ENCODE results near the gene ATP2B2.

Gene ATP2B2

DNA sequence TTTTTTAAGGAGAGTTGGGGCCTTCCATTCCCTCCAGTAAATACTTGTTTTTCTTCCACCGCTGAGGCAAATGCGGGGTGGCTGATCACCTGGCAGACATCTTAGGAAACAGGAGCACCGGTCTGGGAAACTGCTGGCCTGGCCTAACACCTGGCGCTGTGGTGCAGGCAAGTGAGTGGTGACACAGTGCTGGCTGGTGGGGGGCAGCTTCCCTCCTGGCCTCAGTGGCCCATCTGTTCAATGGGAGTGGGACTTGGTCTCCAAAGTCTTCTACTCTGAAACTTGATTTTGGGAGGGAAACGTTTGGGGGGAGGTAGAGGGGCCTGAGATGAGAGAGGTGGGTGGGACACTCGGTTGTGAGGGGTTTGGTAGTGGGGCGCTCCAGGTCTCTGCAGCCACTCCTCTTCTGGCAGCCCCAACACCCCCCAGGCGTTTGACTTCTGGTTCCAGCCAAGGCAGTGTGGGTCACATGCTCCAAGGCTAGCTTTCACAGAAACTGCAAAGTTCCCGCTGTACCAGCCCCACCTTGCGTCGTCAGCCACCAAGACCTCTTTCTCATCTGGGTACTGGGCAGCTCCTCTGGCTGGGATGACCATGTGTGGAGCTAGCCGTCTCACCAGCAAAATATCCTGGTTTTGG, 217.3 kb downstream of the ATP2B2 start:
- TF ChIP-seq, protein P1, sequence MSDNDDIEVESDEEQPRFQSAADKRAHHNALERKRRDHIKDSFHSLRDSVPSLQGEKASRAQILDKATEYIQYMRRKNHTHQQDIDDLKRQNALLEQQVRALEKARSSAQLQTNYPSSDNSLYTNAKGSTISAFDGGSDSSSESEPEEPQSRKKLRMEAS (IDR thresholded peaks at IDR 0.05; ENCODE audit: low read depth, low read length): no peak
- TF ChIP-seq, protein P2, sequence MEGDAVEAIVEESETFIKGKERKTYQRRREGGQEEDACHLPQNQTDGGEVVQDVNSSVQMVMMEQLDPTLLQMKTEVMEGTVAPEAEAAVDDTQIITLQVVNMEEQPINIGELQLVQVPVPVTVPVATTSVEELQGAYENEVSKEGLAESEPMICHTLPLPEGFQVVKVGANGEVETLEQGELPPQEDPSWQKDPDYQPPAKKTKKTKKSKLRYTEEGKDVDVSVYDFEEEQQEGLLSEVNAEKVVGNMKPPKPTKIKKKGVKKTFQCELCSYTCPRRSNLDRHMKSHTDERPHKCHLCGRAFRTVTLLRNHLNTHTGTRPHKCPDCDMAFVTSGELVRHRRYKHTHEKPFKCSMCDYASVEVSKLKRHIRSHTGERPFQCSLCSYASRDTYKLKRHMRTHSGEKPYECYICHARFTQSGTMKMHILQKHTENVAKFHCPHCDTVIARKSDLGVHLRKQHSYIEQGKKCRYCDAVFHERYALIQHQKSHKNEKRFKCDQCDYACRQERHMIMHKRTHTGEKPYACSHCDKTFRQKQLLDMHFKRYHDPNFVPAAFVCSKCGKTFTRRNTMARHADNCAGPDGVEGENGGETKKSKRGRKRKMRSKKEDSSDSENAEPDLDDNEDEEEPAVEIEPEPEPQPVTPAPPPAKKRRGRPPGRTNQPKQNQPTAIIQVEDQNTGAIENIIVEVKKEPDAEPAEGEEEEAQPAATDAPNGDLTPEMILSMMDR (IDR thresholded peaks at IDR 0.05; ENCODE audit: low read depth, low read length): no peak
- TF ChIP-seq POLR2A (IDR thresholded peaks at IDR 0.05; ENCODE audit: extremely low read depth, insufficient read length): no peak
- TF ChIP-seq MYC (IDR thresholded peaks at IDR 0.05; ENCODE audit: low read depth, low read length): no peak

DNA sequence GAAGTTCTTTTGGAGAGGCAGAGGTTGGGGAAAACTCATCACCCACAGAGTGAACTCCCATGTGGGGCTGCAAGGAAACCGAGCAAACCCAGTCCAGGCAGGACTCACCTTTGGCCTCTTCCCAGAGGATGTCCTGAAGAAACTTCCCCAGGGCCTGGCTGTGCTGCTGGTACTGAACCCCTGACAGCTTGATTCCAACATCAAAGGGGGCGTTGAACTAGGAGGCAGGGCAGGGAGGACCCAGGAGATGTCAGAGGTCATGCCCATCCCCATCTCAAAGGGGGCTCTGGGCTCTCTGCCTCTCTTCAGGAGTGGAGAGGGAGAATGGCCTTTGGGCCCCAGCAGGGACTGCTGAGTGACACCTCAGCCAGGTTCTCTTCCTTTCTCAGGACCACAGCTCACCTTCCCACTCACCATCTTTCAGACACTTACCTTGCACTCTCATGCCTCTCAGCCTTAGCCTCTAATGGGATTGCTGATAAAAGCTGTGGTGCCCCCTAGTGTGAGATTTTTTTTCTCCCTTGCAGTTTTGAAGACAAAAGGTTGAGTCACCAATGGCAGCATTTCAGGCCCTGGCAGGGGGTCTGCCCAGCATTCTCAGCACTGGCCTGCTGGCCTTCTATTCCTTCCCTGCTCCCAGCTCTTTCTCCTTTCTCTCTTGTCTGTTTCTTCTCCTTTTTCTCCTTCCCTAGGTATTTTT, 218.6 kb downstream of the ATP2B2 start:
- no peak for DNase-seq (ENCODE audit: low read depth)
- TF ChIP-seq, protein P2 (IDR thresholded peaks at IDR 0.05; ENCODE audit: low read depth, low read length): no peak
- no peak for TF ChIP-seq MYC (IDR thresholded peaks at IDR 0.05; ENCODE audit: low read depth, low read length)
- TF ChIP-seq, protein P1 (IDR thresholded peaks at IDR 0.05; ENCODE audit: low read depth, low read length): no peak
- no peak for TF ChIP-seq POLR2A (IDR thresholded peaks at IDR 0.05; ENCODE audit: extremely low read depth, insufficient read length)
- H3K4me3 ChIP-seq (ENCODE audit: low read depth, low read length): no peak overlapping the region

More for the DNA sequence above, 217.3 kb downstream of the ATP2B2 start:
- no peak for DNase-seq (ENCODE audit: low read depth)
- H3K4me3 ChIP-seq (ENCODE audit: low read depth, low read length): no peak overlapping the region

DNA sequence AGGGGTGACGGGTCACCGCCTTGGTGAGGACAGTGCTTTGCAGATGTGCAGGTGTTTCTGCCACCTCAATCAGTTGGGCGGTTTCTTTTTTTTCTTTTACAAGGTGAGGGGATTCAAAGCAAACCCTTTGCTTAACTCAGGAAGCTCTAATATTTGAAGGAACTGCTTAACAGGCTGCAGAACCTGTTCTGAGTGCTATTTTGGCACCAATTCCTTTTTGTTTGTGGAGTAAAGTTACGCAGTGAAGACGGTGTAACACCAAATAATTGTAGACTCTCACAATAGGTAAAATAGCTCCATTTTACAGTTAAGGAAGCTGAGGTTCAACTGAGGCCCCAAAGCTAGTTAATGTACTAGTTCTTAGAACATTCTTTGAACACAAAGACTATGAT, 219.3 kb downstream of the ATP2B2 start:
- no peak overlapping the region for H3K4me3 ChIP-seq (ENCODE audit: low read depth, low read length)
- TF ChIP-seq, protein P1 (IDR thresholded peaks at IDR 0.05; ENCODE audit: low read depth, low read length): no peak
- TF ChIP-seq MYC (IDR thresholded peaks at IDR 0.05; ENCODE audit: low read depth, low read length) (no peak), POLR2A (IDR thresholded peaks at IDR 0.05; ENCODE audit: extremely low read depth, insufficient read length) (no peak)
- TF ChIP-seq, protein P2 (IDR thresholded peaks at IDR 0.05; ENCODE audit: low read depth, low read length): no peak
- DNase-seq (ENCODE audit: low read depth): no peak

DNA sequence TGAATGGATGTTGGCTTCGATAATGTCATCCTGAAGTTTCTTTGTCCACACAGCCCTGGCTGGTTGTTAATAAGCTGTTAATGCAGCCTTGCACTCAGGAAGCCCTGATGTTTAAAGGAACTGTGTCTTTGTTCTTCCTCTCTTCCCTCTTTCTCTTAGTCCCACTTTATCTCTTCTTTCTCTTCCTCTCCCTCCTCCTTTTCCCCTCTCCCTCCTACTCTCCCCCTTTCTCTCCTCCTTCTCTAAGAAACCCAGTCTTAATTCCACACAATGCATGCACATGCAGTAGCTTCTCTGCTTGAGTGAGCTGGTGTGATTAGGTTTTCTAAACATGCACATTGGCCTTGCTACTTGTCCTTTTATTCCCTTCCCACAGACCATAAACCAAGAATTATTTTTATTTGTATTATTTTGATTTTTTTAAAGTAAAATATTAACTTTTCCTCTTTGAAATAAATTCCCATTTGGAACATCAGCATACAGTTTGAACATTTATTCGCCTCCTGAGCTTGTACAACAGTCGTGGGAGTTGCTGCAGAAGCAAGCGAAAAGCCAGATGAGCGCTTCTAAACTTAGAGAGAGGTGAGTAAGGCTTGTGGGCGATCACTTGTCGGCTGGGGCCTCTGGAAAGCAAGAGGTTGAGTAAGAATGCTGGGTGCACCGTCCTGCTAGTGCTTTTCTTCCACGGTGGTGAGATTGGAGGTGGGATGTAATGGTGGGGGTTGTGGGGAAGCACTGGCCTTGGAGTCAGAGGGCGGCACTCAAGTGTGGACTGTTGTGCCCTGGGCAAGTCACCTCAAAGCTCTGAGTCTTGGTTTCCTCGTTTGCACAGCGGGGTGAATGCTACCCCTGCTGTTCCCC, 219.9 kb downstream of the ATP2B2 start:
- peak; percentile 70 for DNase-seq (ENCODE audit: low read depth)
- TF ChIP-seq MYC (IDR thresholded peaks at IDR 0.05; ENCODE audit: low read depth, low read length) (no peak), POLR2A (IDR thresholded peaks at IDR 0.05; ENCODE audit: extremely low read depth, insufficient read length) (no peak)
- TF ChIP-seq, protein P2 (IDR thresholded peaks at IDR 0.05; ENCODE audit: low read depth, low read length): no peak
- TF ChIP-seq, protein P1 (IDR thresholded peaks at IDR 0.05; ENCODE audit: low read depth, low read length): no peak
- H3K4me3 ChIP-seq (ENCODE audit: low read depth, low read length): no peak overlapping the region

DNA sequence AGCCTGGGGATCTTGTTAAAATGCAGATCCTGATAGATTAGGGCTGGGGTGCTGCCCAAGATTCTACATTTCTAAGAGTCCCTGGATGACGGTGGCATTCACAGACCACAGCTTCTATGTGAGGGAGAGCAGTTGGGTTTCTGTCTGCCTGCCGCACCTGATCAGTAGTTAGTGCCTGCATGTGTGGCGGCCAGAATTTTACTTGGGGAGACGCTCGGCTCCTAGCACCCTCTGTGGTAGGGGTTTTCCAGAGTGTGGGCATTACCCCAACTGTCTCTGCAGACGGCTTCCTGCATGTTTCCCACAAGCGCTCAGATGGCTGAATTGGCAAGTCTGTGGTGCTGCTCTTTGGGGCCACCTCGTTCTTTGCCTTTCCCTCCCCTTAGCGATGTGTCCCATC, 220.9 kb downstream of the ATP2B2 start:
- TF ChIP-seq POLR2A (IDR thresholded peaks at IDR 0.05; ENCODE audit: extremely low read depth, insufficient read length): no peak
- TF ChIP-seq, protein P2 (IDR thresholded peaks at IDR 0.05; ENCODE audit: low read depth, low read length): no peak
- TF ChIP-seq, protein P1 (IDR thresholded peaks at IDR 0.05; ENCODE audit: low read depth, low read length): no peak
- no peak for TF ChIP-seq MYC (IDR thresholded peaks at IDR 0.05; ENCODE audit: low read depth, low read length)
- no peak for DNase-seq (ENCODE audit: low read depth)
- no peak overlapping the region for H3K4me3 ChIP-seq (ENCODE audit: low read depth, low read length)
